SIG-M5 (cell line): ENCODE measurements around the gene TUBGCP3.

ENCODE experiments used
- DNase-seq: peaks from one replicate; lab custom pipeline; 2025; lab: John Stamatoyannopoulos, UW

Gene TUBGCP3

GRCh38 chr13:112442483-112443090, 145.4 kb downstream of the TUBGCP3 start:
- DNase-seq, result no peak

GRCh38 chr13:112441779-112442310, 146.1 kb downstream of the TUBGCP3 start:
- no peak for DNase-seq

GRCh38 chr13:112441226-112441625, 146.7 kb downstream of the TUBGCP3 start:
- no peak for DNase-seq

GRCh38 chr13:112438515-112438914, 149.4 kb downstream of the TUBGCP3 start:
- no peak for DNase-seq

- no peak for DNase-seq
Observed at GRCh38 chr13:112438094-112438493, 149.9 kb downstream of the TUBGCP3 start.

- no peak for DNase-seq
Observed at GRCh38 chr13:112435973-112436372, 152.0 kb downstream of the TUBGCP3 start.
